GM12891 (cell line): ENCODE measurements around the gene AVEN.
"Not testable (repeated sequence)": the region's sequence is repeated elsewhere in the genome, so short reads cannot be mapped to it uniquely, and the experiment has no call there.

ENCODE experiments used
- DNase-seq: peaks from one replicate; pipeline ENCODE4 v3.0.0; 2011; ENCODE audit warnings: low spot score; ENCODE audit not compliant: insufficient read length
- FAIRE-seq: peaks from 2 replicates; lab custom pipeline; 2011; peaks lifted over from hg19 to GRCh38; lab: Jason Lieb, UNC
- PAX5 ChIP-seq: IDR thresholded peaks from 2 replicates; pipeline ENCODE4 v1.6.1; 2011; ENCODE audit warnings: low read length, moderate library complexity, mild to moderate bottlenecking; ENCODE audit not compliant: insufficient read depth, severe bottlenecking
- POLR2AphosphoS5 ChIP-seq: IDR thresholded peaks from 2 replicates; pipeline ENCODE4 v1.6.1; 2011; ENCODE audit warnings: low read depth, low read length, control low read depth
- POU2F2 ChIP-seq: IDR thresholded peaks from 2 replicates; pipeline ENCODE4 v1.6.1; 2011; ENCODE audit warnings: low read depth, mild to moderate bottlenecking, control low read depth, low read length, moderate library complexity
- SPI1 ChIP-seq: IDR thresholded peaks from 2 replicates; pipeline ENCODE4 v1.6.1; 2011; ENCODE audit warnings: low read depth, low read length, control low read depth
- TAF1 ChIP-seq: IDR thresholded peaks from 2 replicates; pipeline ENCODE4 v1.6.1; 2011; ENCODE audit warnings: low read depth, low read length, control low read depth

Gene AVEN

GRCh38 chr15:33823119-33823518 lies 215.9 kb downstream of the AVEN start:
- TF ChIP-seq POU2F2 (no peak), POLR2AphosphoS5 (no peak), TAF1 (no peak)
- FAIRE-seq (no peak), DNase-seq (no peak)

- FAIRE-seq (no peak), DNase-seq (no peak)
- no peak for TF ChIP-seq POLR2AphosphoS5
- TF ChIP-seq POU2F2: no peak
- TF ChIP-seq PAX5: no peak
- TF ChIP-seq SPI1: no peak
- TF ChIP-seq TAF1: no peak
These were observed 216.5 kb downstream of the AVEN start for GRCh38 chr15:33822479-33822878.

- FAIRE-seq, DNase-seq: not testable (repeated sequence)
These were observed 219.5 kb downstream of the AVEN start for GRCh38 chr15:33819499-33819898.
